Measurements from ENCODE around the gene PDF.

Gene PDF

DNA sequence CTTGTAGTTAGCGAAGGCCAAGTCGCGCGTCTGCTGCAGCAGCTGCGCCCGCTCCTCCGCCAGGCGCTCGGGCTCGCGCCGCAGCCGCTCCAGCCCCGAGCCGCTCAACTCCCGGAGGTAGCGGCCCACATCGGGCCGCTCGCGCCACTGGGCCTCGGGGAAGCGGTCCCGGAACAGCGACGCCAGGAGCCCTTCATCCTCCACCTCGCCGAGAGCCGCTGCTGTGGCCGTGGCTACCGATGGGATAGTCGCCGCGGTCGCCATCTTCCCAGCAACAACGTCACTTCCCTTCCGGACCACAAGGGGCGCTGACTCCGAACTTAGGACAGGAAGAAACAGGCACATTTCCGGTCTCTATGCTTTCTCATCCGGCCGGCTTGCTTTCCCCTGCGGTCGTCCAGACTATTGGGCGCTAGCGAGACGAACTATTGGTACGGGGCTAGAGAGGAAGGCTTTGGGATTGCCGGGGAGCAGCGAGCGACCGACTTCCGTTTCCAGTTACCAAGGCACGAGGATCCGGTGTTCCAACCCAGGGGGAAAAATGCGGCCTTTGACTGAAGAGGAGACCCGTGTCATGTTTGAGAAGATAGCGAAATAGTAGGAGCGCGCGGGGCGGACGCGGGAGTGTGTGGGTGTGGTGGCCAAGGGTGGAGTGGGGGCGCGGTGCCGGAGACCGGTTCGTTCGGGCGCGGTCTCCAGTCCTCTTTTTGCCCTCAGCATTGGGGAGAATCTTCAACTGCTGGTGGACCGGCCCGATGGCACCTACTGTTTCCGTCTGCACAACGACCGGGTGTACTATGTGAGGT lies 9.1 kb upstream of the PDF start, which contains the start of the genes COG8 and NIP7:
Gene COG8, minus strand, starts transcription at position 276 of the 806 bp plus-strand sequence. Its CDS starts 12 bp downstream, at position 264.
Gene NIP7, plus strand, starts transcription at position 484 of the 806 bp plus-strand sequence. Its CDS starts 58 bp downstream, at position 542.
- peak; percentile 98 for DNase-seq (ENCODE audit: low spot score)

- DNase-seq (ENCODE audit: low spot score), result no peak
Observed at GRCh38 chr16:69338557-69339288, 8.3 kb upstream of the PDF start.

DNA sequence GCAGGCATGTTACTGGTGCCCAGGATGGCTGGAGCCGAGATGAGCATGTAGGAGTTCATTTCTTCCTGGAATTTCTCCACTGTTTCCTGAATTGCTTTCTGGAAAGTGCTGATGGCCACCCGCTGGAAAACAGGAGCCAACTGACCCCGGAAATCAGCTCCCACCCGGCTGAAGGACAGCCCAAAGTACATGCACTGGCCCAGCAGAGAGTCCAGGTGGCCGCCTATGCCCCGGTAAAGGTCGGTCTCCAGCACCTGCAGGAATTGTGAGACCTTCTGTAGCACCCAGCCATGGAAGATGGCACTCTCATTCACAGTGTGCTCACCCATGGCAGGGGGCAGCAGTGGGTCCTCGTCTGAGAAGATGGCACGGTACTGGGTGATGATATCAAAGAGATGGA lies 4.3 kb upstream of the PDF start:
- no peak for DNase-seq (ENCODE audit: low spot score)

- DNase-seq (ENCODE audit: low spot score), result no peak
Observed at GRCh38 chr16:69329369-69330285, 761 bp downstream of the PDF start.

GRCh38 chr16:69328854-69329316 lies 1.5 kb downstream of the PDF start:
- DNase-seq (ENCODE audit: low spot score), result no peak

DNA sequence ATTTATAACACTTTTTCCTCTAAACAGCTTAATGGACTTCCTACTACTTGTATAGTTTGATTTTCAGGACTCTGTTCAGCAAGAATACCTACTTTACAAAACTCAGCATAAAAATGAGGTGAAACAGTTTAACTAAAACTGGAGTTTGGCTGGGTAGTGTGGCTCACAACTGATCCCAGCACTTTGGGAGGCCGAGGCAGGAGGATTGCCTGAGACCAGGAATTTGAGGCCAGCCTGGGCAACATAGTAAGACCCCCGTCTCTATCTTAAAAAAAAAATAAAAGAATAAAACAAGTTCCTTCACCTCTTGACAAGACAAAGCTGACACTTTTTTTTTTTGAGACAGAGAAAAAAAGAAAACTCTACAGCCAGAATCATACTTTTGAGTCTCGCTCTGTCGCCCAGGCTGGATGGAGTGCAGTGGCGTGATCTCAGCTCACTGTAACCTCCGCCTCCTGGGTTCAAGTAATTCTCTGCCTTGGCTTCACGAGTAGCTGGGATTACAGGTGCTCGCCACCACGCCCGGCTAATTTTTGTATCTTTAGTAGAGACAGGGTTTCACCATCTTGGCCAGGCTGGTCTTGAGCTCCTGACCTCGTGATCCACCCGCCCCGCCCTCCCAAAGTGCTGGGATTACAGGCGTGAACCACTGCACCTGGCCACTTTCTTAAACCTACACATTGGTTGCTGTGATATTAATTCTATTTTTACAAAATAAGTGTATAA lies 2.6 kb downstream of the PDF start:
- no peak for DNase-seq (ENCODE audit: low spot score)

DNA sequence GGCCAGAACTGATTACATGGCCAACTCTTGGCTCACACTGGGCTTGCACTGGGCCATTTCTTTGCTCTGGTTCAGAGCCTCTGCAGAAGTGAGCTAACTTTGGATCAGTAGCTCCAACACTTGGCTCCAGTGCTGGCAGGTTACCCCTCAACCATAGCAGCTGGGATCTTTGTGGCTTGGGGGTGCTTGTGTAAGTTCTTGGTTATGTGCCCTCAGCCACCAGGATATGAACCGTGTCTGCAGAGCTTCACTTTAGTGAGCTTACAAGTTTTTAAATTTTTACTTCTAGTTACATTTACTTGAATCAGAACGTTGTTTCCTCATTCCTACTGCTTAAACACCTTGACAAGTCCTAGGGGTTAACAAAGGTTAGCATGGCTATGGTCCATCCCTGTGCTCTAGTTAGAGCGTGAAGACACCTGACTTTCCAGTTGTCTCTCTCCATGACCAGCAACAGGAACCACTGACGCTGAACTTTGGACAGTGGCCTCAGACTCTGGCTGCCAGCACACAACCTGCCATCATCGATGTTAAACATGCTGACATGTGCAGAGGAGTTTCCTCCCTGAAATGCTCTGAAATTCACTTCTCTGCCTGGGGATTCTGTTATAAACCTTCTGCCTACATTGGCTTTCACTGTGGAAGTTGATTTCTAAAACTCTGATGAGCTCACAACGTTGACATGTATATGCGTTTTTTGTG lies 4.1 kb downstream of the PDF start:
- peak; percentile 83 for DNase-seq (ENCODE audit: low spot score)

DNA sequence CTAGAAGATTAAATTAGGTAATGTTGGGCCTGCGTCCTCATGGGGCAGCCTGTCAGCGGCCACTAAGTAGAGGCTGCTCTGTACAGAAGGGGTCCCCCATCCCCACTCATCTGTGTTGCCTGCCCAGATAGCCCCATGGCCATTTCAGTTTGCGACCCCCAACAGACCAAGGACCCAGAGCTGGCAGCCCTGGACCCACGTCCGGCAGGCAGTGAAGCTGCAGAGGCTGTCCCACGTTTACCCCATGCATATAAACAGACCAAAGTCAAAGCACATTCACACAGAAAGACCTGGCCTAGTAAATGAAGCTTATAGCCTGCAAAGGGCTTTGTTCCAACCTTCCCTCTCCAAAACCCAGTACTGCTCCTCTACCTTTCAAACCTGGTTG lies 4.6 kb downstream of the PDF start:
- no peak for DNase-seq (ENCODE audit: low spot score)

DNA sequence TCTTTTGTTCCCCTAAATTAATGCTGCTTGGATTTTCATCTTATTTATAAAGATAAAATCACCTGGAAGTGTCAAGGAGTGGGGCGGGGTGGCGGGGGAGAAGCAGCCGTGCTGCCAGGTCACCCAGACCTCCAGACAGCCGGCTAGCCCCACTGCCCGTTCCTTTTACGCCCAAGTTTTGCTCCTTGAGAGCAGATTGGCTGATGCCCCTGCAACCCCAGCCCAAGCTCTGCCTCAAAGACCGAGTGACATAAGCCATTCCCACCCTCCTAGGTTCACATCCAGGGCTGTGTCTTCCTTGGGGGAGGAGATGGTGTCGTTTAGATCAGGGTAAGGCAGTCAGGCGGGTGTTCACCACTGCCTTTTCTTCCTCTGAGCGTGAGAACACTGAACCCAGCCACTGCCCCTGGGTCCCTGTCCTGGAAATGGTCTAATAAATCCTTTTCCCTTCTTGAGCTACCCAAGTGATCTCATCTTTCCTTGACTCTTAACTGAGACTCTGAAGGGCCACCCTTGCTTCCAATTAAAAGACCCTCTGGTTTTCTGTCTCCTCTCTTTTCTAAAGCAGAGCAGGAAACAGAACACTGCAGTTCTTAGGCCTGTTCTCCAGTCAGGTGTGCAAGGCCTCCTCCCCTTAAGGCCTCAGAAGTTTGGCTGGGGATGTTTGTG lies 5.7 kb downstream of the PDF start:
- no peak for DNase-seq (ENCODE audit: low spot score)

- no peak for DNase-seq (ENCODE audit: low spot score)
Observed at GRCh38 chr16:69324013-69324531, 6.3 kb downstream of the PDF start.

DNA sequence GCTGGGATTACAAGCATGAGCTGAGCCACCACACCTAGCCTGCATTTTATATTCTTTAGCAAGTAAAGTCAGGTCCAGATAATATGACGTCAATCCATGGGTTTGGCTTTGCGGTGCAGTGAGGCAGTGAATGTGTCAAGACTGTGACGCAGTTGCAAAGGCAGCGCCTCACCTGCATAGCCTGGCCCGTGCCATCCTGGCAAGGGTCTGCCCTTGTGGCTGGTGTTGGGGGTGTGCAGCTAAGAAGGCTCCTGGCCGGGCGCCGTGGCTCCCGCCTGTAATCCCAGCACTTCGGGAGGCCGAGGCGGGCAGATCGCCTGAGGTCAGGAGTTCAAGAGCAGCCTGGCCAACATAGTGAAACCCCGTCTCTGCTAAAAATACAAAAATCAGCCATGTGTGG lies 7.0 kb downstream of the PDF start:
- no peak for DNase-seq (ENCODE audit: low spot score)

- DNase-seq (ENCODE audit: low spot score), result no peak
Observed at GRCh38 chr16:69322343-69322742, 8.0 kb downstream of the PDF start.

DNA sequence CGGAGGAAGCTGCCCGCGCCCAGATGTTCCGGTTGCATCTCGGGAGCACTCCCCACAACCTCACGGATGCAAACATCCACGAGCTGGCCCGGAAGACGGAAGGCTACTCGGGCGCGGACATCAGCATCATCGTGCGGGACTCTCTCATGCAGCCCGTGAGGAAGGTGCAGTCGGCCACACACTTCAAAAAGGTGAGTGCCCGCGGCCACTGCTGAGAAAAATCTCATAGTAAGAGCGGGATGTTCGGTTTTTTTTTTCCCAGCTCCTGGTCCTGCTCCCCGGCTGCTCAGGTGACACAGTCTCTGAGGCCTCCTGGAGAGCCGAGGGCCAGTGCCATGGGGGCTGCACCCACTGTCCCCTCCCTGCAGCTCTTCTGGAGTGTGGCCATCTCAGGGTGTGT lies 9.3 kb downstream of the PDF start:
- no peak for DNase-seq (ENCODE audit: low spot score)

DNA sequence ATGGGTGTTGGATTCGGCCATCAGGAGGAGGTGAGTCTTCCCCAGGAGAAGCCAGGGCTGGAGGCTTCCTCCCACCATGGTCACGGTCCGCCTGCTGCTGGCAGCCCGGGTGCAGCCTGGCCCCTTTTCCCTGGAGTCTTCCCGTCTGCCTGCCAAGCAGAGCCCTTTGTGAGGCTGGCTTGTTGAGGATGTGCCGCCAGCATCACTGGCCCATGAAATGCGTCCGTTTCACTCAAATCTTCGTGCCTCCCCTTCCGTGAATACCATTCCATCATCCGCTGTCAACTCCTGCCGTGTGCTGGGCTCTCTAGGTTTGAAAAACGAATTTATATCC lies 9.7 kb downstream of the PDF start:
- DNase-seq (ENCODE audit: low spot score), result no peak

DNA sequence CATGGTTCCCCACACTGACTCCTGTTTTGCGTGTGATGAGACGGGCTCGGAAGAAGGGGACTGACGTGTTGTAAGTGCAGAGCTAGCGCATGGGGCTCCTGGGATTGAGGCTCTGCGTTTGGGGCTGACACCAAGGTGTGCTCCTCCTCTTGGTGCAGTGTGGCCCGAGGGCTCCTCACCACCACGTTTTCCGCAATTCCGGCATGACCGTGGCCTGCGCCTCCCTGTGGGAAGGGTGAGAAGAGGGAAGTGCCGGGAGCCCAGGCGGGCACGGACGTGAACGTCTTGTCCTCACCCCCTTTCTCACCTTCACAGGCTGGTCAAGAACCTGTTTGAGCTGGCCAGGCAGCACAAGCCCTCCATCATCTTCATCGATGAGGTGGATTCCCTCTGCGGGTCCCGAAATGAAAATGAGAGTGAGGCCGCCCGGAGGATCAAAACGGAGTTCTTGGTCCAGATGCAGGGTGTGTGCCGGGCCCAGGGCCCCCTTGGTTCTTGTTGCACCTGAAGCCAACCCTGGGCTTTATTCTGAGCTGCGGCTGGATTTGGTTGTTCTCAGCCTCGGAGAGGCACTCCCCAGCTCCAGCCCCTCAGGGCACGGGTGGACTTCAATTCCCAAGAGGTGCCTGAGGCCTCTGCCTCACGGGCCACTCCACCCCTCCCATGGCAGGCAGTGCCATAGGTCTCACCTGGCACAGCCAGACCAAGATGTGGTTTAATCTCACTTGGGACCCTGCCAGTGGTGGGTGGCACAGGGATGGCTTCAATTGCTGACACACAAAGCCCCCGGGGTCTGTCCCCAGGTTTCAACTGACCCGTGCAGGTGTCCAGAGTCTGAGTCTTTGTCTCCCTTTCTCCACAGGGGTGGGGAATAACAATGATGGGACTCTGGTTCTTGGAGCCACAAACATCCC lies 10.3 kb downstream of the PDF start:
- no peak for DNase-seq (ENCODE audit: low spot score)

DNA sequence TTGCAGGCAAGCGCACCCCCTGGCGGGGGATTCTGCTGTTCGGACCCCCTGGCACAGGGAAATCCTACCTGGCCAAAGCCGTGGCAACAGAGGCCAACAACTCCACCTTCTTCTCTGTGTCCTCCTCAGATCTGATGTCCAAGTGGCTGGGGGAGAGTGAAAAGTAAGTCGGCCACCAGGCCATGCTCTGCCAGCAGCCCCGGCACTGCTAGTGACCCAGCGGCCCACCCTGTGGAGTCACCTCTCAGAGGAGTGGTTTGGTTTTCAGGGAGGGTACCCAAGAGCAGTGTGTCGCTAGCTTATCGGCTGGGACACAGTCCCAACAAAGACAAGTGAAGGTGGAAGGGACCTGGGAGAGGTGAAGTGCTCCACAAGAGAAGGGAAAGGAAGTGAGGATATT lies 11.0 kb downstream of the PDF start:
- DNase-seq (ENCODE audit: low spot score), result no peak

GRCh38 chr16:69318911-69319289 lies 11.5 kb downstream of the PDF start:
- no peak for DNase-seq (ENCODE audit: low spot score)

DNA sequence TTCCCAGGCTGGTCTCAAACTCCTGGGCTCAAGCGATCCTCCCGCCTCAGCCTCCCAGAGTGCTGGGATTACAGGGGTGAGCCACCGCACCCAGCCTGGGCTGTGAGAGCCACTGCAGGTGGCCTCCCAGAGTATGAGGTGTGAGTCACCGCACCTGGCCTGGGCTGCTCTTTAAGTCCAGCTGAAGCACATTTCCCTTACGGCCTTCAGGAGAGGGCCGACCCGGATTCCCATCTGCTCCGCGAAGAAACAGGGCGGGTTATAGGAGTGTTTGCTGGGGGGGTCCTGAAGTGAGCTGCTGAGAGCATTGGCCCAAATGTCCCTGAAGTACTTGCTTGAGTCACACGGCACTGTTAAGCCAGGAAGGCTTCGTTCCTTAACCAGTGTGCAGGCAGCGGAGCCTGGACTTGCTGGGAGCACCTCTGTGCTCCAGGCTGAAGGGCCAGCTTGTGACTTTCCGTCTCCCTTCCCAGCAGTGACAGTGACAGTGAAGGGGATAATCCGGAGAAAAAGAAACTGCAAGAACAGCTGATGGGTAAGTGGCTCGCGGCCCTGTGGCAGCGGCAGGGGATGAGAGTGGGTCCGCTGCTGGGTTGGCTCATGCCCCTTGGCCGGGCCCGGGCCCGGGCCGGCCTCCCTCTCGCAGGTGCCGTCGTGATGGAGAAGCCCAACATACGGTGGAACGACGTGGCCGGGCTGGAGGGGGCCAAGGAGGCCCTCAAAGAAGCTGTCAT lies 12.0 kb downstream of the PDF start:
- no peak for DNase-seq (ENCODE audit: low spot score)
